HG03521 (cell line): ENCODE results near the gene ELP1.
A peak's percentile ranks its signal among the peaks of the same experiment; 100 is the strongest.
"Not testable (repeated sequence)": the region's sequence is repeated elsewhere in the genome, so short reads cannot be mapped to it uniquely, and the experiment has no call there.

Source experiments
- ATAC-seq: cut with Tn5 transposase; IDR thresholded peaks from one replicate; pipeline ENCODE4 v1.9.1; 2021; ENCODE audit warnings: mild to moderate bottlenecking, moderate library complexity; ENCODE audit not compliant: unreplicated experiment

Gene ELP1

DNA sequence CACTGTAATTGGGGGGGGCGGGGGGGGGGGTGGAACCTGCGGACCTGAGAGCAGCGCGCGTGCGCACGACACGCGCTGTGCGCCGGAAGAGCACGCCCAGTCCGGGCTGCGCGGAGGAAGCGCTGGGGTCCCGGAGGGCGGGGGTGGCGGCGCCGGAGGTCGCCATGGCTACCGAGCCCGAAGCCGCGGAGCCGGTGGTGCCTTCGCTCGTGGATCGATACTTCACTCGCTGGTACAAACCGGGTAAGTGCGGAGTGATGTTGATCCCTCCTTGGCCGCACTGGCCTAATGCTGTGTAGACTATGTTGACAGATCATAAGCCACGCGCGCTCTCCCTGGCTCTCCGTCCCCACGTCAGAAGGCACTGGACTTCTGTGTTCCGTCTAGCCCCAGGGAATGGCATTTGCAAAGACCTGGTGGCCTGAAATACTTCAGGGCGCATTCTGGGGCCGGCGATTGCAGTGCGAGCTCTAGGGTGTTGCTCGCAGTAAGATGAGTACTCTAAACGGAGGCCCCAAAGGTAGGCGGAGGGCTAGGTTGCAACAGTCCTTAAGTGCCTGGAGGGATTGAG, 484 bp upstream of the ELP1 start, which contains the start of gene ABITRAM:
TSS of gene ABITRAM (plus strand) at position 78 of the 571 bp plus-strand sequence. CDS start at position 165, 87 bp downstream.
- peak; percentile 82 for ATAC-seq

DNA sequence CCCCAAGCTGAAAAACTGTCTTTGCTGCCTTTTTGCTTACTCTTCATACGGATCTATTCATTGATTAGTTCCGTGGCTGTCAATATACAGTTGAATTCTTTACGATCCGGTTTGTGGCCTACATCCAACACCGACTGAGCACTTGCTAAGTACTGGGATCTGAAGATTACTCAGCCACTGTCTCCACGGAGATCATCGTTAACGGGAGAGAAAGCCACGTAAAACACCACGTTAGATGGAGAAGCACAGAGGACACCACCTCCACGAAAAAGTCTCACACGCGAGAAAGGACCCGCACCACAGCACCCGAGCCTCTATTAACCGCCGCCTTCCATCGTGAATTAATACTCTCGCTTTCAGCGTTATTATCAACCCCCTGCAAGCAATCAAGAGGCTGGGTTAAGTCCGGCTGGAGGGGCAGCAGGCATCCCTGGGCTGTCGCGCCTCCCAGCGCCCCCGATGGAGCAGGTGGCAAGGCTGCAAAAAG, 650 bp downstream of the ELP1 start:
- ATAC-seq = no peak

DNA sequence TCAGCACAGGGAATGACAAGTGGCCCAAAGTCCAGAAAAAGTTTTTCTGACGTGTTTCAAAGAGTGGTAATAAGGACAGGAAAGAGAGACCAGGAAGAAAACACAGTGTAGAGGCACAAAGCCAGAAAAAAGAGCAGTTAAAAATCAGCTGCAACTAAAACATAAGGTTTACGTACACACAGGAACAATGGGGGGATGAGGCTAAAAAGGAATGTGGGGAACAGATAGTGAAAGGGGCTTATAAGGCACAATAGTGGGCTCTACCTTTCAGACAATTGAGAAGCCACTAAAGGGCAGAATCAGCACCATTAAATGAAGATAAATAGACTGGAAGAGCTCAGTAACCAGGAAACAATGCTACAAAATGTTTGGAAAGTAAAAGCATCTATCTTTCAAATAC, 5.5 kb downstream of the ELP1 start:
- no peak for ATAC-seq

DNA sequence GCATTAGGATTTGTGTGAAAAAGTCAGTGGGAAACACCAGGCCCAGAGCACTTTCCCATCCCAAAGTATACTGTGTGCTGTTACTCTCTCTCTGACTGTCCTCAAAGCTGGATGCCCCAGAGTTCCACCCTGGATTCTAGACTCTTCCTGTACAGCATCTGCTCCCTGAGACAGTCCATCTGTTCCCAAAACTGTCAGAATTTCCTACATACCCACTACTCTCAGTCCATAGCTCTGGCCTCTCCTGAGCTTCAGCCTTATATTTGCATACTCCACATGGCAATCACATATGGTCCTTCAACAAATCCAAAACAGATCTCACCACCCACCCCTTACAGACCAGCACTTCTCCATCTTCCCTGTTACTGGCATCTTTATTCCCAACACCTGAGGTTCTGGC, 9.5 kb downstream of the ELP1 start:
- ATAC-seq = no peak

DNA sequence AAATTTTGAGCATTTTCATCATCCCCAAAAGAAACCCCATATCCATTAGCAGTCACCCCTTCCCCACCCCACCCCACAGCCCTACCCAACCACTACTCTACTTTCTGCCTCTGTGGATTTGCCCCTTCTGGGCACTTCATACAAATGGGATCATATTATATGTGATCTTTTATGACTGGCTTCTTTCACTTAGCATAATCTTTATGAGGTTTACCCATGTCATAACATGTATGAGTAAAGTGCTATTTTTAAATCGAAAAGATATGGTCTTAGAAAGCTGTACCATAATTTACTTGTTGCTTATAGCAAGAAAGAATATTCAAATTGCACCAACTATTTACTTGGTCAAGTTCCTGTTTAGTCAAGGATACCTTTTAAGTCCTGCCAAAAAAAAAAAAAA, 12.7 kb downstream of the ELP1 start:
- ATAC-seq = no peak

DNA sequence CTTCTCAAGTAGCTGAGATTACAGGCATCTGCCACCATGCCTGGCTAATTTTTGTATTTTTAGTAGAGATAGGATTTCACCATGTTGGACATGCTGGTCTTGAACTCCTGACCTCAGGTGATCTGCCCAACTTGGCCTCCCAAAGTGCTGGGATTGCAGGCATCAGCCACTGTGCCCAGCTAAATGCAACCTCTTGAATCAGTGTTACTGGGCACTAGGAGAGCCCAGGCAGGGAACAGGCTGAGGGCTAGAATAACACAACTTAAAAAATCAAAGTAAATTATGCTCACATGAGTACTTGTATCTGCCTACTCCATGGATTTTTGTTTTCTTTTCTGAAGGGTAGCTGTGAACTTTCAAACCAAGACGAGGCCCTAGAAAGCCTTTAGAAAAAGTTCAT, 13.5 kb downstream of the ELP1 start:
- ATAC-seq = not testable (repeated sequence)

DNA sequence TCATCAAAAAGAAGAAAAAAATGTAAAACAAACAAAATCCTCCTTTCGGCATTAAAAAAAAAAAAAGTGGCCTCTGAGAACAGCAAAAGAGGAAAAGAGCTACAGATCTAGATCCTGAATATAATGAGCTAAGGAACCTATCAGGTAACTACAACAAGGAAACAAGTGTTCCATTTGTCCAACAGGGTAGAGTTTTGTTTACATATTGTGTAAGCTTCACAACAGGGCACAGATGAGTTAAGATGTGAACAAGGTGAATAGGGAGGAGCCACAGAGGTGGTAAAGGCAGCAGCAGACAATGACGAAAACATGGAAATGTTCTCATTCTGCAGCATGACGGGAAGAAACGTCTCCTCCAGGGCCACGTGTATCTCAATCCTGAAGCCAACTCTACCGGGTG, 14.4 kb downstream of the ELP1 start:
- no peak for ATAC-seq

DNA sequence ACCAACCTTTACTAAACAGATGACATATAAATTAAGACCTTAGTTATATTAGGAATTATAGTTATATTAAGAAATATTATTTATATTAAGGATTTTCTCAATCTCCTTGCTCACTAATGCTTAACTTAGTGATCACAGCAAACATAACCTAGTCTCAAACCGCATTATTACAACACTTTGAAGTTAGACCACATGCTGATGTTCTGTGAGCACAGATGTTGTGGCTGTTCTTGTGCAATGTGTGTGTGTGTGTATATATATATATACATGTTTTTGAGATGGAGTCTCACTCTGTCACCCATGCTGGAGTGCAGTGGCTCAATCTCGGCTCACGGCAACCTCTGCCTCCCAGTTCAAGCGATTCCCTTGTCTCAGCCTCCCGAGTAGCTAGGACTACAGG, 20.5 kb downstream of the ELP1 start:
- no peak for ATAC-seq

DNA sequence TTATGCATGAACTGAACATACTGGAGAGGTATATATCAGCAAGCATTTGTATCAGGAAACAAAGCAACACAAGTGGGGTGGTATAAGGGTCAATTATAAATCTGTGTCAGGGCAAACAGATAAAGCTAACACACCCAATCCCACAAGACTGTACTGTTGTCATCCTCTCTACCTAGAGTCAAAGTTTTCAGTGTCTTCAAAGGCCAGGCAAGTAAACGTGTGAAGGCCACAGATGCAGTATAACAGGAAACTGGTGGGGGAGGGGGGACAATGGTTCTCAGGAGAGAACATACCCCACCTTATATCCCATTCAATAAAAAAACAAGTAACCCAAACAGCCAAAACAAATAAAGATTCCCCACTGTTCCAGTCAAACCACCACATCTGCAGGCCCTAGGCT, 22.1 kb downstream of the ELP1 start:
- ATAC-seq = no peak

DNA sequence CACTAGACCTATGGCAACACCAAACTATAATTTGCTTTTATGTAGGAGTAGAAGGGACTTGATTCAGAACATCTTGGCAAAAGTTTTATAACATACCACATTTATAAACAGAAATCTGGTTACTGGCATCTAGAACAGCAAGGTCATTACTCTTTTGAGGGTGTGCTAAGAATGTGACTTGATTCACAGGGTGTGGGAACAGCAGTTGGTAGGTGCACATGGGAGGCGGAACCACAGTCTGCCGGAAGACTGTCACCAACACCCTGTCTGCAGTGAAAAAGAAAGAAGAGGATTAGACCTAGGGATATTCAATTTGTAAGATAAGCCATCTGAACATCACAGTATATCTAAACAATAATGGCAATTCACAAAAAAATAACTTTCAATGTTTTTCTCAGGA, 23.0 kb downstream of the ELP1 start:
- ATAC-seq = no peak

DNA sequence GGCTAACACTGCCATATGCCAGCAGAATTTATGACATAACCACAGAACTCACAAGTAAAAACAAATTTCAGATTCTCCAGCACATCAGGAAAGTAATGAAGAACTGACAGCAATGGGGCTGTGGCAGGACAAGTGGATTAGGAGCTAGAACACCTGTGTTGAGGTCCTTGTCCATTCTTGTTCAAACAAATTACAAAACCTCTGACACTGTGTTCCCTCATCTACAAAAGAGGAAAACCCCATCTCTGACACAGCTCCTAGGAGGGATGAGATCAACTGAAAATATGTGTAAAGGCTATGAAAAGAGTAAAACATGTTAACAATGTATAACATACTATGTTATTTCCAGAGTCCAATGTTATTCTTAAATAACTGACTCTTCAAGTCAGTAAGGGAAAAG, 23.5 kb downstream of the ELP1 start:
- no peak for ATAC-seq

DNA sequence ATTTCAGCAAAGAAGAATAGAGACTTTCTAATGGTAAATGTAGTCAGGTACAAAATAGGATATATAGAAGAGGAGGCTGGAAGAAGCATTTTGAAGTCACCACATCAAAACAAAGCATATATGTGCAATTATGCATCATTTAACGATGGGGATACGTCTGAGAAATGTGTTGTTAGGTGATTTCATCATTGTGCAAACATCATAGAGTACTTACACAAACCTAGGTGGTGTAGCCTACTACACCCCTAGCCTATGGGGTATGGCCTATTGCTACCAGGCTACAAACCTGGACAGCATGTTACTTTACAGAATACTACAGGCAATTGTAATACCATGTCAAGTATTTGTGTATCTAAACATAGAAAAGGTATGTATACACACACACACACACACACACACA, 28.4 kb downstream of the ELP1 start:
- ATAC-seq = no peak

DNA sequence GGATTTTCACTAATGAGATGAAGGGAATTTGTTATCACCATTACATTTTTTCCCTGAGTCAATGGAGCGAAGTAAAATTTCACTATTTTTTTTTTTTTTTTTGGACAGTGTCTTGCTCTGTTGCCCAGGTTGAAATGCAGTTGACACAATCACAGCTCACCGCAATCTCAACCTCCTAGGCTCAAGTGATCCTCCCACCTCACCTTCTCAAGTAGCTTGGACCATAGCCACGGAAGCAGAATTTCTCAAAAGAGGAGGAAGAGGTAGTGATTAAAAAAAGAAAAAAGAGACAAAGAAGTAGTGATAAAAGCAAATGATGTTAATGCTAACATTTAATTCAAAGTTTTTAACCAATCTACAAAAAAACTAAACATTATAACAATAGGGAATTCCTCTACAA, 29.8 kb downstream of the ELP1 start:
- no peak for ATAC-seq

DNA sequence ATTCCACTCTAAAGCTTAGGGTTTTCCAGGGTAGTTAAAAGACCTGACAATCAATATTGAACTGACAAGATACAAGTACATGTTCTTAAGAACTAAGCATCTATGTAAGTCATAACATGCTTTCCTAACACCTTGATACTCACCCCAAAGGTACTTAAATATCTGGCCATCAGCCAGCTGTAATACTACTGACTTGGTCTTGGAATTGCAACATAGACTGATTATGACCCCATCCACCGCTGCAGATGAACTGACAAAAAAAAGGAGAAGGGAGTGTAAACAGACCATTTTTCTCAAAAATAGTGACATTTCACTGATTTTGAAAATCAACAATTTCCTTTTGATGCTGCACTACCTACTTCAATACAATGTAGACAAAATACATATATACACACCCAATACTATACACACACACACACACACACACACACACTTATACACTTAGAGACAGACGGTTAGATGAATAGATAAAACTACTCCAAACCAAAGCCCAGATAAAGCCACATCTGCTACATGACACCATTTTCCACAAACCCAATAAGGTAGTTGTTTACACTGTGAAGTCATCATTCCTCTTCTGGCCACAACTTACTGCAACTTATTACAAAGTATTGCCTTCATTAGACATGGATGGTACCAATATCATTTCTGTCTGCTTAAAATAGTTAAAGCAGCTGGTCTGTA, 30.4 kb downstream of the ELP1 start:
- ATAC-seq = no peak

DNA sequence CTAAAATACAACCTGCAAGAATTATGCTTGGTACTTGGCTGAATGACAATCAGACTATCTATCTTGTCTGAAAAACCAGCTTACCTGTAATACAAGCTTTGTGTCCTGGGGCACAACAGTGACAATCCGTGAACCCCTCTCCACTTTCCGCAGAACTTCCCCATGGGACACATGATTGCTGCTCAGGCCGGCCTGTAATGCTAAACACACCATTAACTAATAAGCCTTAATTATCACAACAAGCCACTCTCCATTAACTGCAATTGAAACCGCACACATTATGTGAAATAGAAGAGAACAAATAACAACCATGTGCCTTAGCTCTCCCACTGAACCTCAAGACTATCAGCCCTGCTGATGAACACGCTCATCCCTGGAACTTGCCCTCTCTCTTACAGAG, 33.7 kb downstream of the ELP1 start:
- ATAC-seq = no peak

DNA sequence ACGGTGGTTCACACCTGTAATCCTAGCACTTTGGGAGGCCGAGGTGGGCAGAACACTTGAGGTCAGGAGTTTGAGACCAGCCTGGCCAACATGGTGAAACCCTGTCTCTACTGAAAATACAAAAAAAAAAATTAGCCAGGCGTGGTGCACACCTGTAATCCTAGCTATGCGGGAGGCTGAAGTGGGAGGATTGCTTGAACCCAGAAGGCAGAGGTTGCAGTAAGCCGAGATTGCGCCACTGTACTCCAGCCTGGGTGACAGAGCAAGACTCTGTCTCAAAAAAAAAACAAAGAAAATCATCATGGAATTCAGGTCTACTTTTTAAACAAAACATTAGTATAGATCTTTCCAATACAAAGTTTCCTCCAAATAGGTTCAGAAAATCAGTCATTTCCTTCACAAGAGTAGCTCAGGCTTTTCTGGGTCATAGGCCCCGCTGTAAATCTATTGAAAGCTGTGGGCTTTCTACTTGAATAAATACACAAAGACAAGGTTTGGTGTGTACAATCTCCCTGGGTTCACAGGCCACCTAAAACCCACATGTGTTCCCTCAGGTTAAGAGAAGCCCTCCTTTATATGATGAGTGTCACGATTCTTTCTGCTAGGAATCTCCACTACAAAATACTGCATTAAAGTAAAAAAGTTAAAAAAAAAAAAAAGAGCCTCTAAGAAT, 34.8 kb downstream of the ELP1 start:
- not testable (repeated sequence) for ATAC-seq

DNA sequence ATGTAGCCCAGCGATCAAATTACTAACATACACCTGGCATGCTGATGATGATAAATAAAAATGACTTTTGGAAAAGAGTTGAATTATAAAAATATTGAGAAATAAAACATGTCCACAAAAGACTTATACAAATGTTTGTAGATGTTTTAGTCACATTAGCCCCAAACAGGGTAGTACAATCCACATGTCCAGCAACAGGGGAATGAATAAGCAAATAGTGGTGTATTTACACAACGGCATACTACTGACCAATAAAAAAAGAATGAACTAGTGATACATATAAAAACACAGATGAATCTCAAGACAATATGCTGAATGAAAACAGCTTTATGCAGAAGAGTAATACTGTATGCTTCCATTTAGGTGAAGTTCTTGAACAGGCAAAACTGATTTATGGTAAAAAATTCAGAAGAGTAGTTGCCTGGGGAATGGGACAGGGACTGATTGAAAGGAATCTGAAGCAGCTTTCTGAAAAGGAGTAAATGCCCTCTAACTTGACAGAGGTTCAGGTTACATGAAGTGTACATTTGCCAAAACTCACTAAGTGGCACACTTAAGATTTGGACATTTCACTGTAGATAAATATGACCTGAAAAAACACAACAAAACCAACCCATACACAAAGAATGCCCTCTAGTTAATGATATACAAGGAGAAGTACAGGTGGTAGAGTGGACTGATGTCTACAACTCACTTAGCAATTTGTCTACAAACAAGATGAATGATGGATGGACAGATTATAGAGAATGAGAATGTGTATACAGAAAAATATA, 36.4 kb downstream of the ELP1 start:
- ATAC-seq = no peak

DNA sequence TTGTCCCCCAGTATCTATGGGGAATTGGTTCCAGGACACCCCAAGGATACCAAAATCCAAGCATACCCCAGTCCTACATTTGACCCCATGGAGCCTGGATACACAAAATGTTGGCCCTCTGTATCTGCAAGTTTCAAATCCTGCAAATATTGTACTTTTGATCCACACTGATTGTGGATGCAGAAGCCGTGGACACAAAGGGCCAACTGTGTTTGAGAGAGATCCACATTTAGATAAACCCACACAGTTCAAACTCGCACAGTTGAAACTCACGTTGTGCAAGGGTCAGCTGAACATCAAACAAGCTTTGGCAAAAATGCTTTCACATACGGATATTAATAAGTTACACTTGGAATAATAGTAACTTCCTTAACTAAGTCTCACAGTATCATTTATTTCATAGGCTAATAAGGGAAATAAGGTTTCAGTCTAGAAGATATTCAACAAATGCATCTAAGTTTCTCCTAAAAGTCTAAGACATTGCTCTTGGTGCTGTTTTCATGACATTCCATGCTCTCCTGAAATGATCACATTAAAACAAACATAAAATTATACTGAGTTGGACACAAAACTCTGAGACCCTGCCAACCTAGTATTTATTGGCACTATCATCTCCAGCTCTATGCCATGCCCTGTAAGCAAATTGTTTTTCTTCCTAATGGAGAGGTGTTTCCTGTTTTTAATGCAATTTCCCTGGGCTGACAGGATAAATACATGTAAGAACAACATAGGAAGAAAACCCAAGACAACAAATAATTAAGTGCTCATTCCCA, 39.5 kb downstream of the ELP1 start:
- ATAC-seq = no peak

DNA sequence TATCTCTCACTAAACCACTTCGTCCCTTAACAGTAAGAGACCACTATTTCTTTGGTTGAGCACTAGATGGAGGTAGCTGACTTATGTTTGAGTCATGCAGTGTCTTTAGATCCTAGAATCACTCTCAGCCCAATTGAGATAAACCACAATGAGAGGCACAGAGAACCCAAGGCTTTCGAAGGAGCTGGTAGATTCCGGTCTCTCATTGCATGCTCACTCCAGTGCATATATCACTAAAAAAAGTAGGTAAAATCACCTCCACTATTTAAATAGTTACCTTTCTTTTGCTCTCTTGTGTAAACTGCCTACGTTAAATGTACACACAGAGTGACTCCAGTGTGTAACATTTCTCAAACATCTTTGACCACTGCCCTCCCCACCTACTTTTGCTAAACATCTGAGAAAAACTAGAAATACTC, 44.3 kb downstream of the ELP1 start:
- no peak for ATAC-seq

DNA sequence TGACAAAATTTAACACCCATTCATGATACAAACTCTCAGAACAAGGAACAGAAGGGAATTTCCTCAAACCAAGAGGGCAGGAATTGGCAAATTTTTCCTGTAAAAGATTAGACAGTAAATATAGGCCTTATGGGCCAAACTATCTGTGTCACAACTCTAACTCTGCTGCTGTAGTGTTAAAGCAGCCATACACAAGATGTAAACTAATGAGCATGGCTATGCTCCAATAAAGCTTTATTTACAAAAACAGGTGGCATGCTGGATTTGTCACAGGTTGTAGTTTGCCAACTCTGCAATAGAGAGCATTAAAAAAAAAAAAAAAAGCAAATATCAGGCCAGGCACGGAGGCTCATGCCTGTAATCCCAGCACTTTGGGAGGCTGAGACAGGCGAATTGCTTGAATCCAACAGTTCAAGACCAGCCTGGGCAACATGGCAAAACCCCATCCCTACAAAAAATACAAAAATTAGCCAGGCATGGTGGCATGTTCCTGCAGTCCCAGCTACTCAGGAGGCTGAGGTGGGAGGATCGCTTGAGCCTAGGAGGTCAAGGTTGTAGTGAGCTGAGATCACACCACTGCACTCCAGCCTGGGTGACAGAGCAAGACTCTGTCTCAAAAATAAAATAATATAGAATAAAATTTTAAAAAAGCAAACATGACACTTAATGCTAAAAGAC, 47.2 kb downstream of the ELP1 start:
- not testable (repeated sequence) for ATAC-seq
